Body of pancreas (tissue), 4 donors: Measurements from ENCODE around the gene NOBOX. TPM values are rescaled to one million over a fixed set of nuclear protein-coding genes. Genes with fewer than 3 reads are reported as not detected.
"Not testable (repeated sequence)": the region's sequence is repeated elsewhere in the genome, so short reads cannot be mapped to it uniquely, and the experiment has no call there.

ENCODE experiments used
- ATAC-seq: fragments of 150-250 bp; one replicate; pipeline ENCODE4 v1.9.1; 2016
- DNase-seq, 4 donors: peaks; one replicate each; pipeline ENCODE4 v3.0.0-alpha.2; 2019
- H3K27ac ChIP-seq, 4 donors: fragments of 200-600 bp; sonication (generic); 1 replicate in 3 of 4; 2 replicates in 1 of 4; pipeline versions ENCODE4 v1.5.1 to v1.6.1; 2016 to 2019; ENCODE audit warnings: mild to moderate bottlenecking in 1 of 4, mixed read lengths in 1 of 4, moderate library complexity in 1 of 4
- H3K27me3 ChIP-seq, 2 donors: fragments of 200-600 bp; sonication (generic); one replicate each; pipeline ENCODE4 v1.6.0; 2016; ENCODE audit warnings: mild to moderate bottlenecking in 1 of 2
- H3K36me3 ChIP-seq, 2 donors: fragments of 200-600 bp; sonication (generic); replicated peaks in 1 of 2; 2 replicates each; pipeline ENCODE4 v1.5.1; 2016; ENCODE audit warnings: low read depth in 2 of 2; ENCODE audit not compliant: insufficient read depth in 1 of 2
- H3K4me1 ChIP-seq: fragments of 200-600 bp; sonication (generic); one replicate; pipeline ENCODE4 v1.6.0; 2016
- H3K4me3 ChIP-seq, 2 donors: fragments of 200-600 bp; sonication (generic); 1 replicate in 1 of 2; 2 replicates in 1 of 2; pipeline ENCODE4 v1.5.1; 2016 to 2019
- H3K9me3 ChIP-seq, 3 donors: fragments of 200-600 bp; sonication (generic); 1 replicate in 2 of 3; 2 replicates in 1 of 3; pipeline ENCODE4 v1.5.1; 2016
- CTCF ChIP-seq, 7 experiments: fragments of 450-650 bp in 4 of 7; fragments of 200-600 bp in 3 of 7; sonication (generic) in 3 of 7; IDR thresholded peaks; one replicate each; pipeline ENCODE4 v1.5.1; 2016 to 2019; ENCODE audit warnings: antibody characterized with exemption in 7 of 7
- POLR2A ChIP-seq, 3 donors: fragments of 450-650 bp; IDR thresholded peaks; one replicate each; pipeline ENCODE4 v1.6.1; 2016; ENCODE audit warnings: antibody characterized with exemption in 3 of 3, mild to moderate bottlenecking in 2 of 3
- WGBS, 2 donors: methylation state at CpG; one replicate each; pipeline ENCODE4 v1.1.5; 2017; 5-methylcytosine and 5-hydroxymethylcytosine counted together
- intact Hi-C: fragments of 100-400 bp; cut with DNase I; formaldehyde crosslinking; loops from one replicate; pipeline ENCODE4 v1.15.1; 2023
- total RNA-seq, 2 donors: library from RNA; depleted of rRNA; stranded (reverse); fragments of >200 nt; gene quantifications; one replicate each; pipeline ENCODE4 v1.1.0, GENCODE V29; 2016

The NOBOX gene
- total RNA-seq, 2 donors from 2014 or later = not detected

- H3K36me3 ChIP-seq = no peaks in the 10 kb centered on the region
- no peak overlapping the region for H3K4me3 ChIP-seq
- H3K4me1 ChIP-seq = no peaks in the 10 kb centered on the region
- WGBS, 2 donors = 76 to 77% methylated on average over 4 of the region's 4 CpGs
- peak; percentile 48 to 74 (median 60) for DNase-seq
- ATAC-seq = no peak
- no peak overlapping the region for H3K27ac ChIP-seq
- H3K9me3 ChIP-seq = no peaks in the 10 kb centered on the region
- TF ChIP-seq POLR2A (IDR thresholded peaks at IDR 0.05) (no peak), CTCF (IDR thresholded peaks at IDR 0.05) (peak; percentile 12 to 61 (median 43))
- H3K27me3 ChIP-seq = no peaks in the 10 kb centered on the region
- intact Hi-C loops = no loop called here
Observed at GRCh38 chr7:144437370-144438191, 34.1 kb upstream of the NOBOX start.

GRCh38 chr7:144436500-144436899 is 33.0 kb upstream of the NOBOX start:
- DNase-seq (no peak), ATAC-seq (no peak)
- Histone ChIP-seq H3K36me3 (no peaks in the 10 kb centered on the region), H3K9me3 (no peaks in the 10 kb centered on the region), H3K27me3 (no peaks in the 10 kb centered on the region), H3K4me1 (no peaks in the 10 kb centered on the region), H3K27ac (no peak overlapping the region), H3K4me3 (no peak overlapping the region)
- WGBS, 2 donors = 48 to 49% methylated on average over 9 of the region's 9 CpGs
- TF ChIP-seq CTCF (IDR thresholded peaks at IDR 0.05) (no peak), POLR2A (IDR thresholded peaks at IDR 0.05) (no peak)
- intact Hi-C loops = no loop called here

- H3K4me1 ChIP-seq = no peaks in the 10 kb centered on the region
- intact Hi-C loops = no loop called here
- no peaks in the 10 kb centered on the region for H3K27me3 ChIP-seq
- no peak for ATAC-seq
- DNase-seq = no peak
- H3K36me3 ChIP-seq = no peaks in the 10 kb centered on the region
- WGBS, 2 donors = 60 to 65% methylated on average over 2 of the region's 2 CpGs
- H3K27ac ChIP-seq = no peak overlapping the region
- no peaks in the 10 kb centered on the region for H3K9me3 ChIP-seq
- H3K4me3 ChIP-seq = no peak overlapping the region
- no peak for TF ChIP-seq CTCF (IDR thresholded peaks at IDR 0.05)
- no peak for TF ChIP-seq POLR2A (IDR thresholded peaks at IDR 0.05)
Observed at GRCh38 chr7:144428431-144428830, 24.9 kb upstream of the NOBOX start.

- DNase-seq, H3K9me3 ChIP-seq, H3K36me3 ChIP-seq, H3K4me3 ChIP-seq, H3K27ac ChIP-seq, ATAC-seq, H3K4me1 ChIP-seq, intact Hi-C loops, H3K27me3 ChIP-seq: not testable (repeated sequence)
- 45 to 50% methylated on average over 2 of the region's 2 CpGs for WGBS, 2 donors
Observed at GRCh38 chr7:144427539-144427938, 24.0 kb upstream of the NOBOX start.

GRCh38 chr7:144418931-144419330 is 15.4 kb upstream of the NOBOX start:
- DNase-seq, H3K27me3 ChIP-seq, ATAC-seq, H3K9me3 ChIP-seq, H3K4me1 ChIP-seq, H3K27ac ChIP-seq, H3K4me3 ChIP-seq, intact Hi-C loops, H3K36me3 ChIP-seq: not testable (repeated sequence)
- 42 to 57% methylated on average over 4 of the region's 4 CpGs for WGBS, 2 donors

- no peak overlapping the region for H3K4me3 ChIP-seq
- H3K27ac ChIP-seq = no peak overlapping the region
- H3K27me3 ChIP-seq = no peaks in the 10 kb centered on the region
- ATAC-seq (no peak), DNase-seq (no peak)
- H3K36me3 ChIP-seq = no peaks in the 10 kb centered on the region
- intact Hi-C loops = no loop called here
- no peak for TF ChIP-seq POLR2A (IDR thresholded peaks at IDR 0.05)
- TF ChIP-seq CTCF (IDR thresholded peaks at IDR 0.05) = no peak
- no peaks in the 10 kb centered on the region for H3K9me3 ChIP-seq
- H3K4me1 ChIP-seq = no peaks in the 10 kb centered on the region
Observed at GRCh38 chr7:144416341-144416740, 12.8 kb upstream of the NOBOX start.
